Common myeloid progenitor, CD34-positive (primary cell): ENCODE results near the gene GRIP2.

Experiments used
- CTCF ChIA-PET: fragments of 350-600 bp; sonication (Branson Sonifier 250); formaldehyde crosslinking; loops from one replicate; lab custom pipeline; 2021; ENCODE audit warnings: antibody characterized with exemption; lab: Charles Lee
- POLR2A ChIA-PET: fragments of 350-600 bp; sonication (Branson Sonifier 250); formaldehyde crosslinking; loops from one replicate; lab custom pipeline; 2021; ENCODE audit warnings: antibody characterized with exemption; lab: Charles Lee
- DNase-seq, 3 donors: peaks; one replicate each; pipeline versions ENCODE4 v3.0.0 to v3.0.0-alpha.2; 2013
- H3K27ac ChIP-seq, 2 experiments: 1 replicate in 1 of 2; 2 replicates in 1 of 2; pipeline ENCODE4 v1.7.0; 2013; ENCODE audit warnings: inconsistent platforms in 2 of 2, low read length in 2 of 2, mild to moderate bottlenecking in 2 of 2, low read depth in 1 of 2, moderate library complexity in 1 of 2; ENCODE audit not compliant: severe bottlenecking in 2 of 2, insufficient read depth in 1 of 2, poor library complexity in 1 of 2
- H3K27me3 ChIP-seq, 5 experiments: replicated peaks in 2 of 5; 1 replicate in 3 of 5; 2 replicates in 2 of 5; pipeline versions ENCODE4 v1.6.1 to v1.7.0; 2013; ENCODE audit warnings: low read length in 4 of 5, mild to moderate bottlenecking in 2 of 5, moderate library complexity in 2 of 5, inconsistent platforms in 1 of 5; ENCODE audit not compliant: insufficient read depth in 5 of 5, control insufficient read depth in 4 of 5
- H3K36me3 ChIP-seq, 4 experiments: 1 replicate in 2 of 4; 2 replicates in 2 of 4; pipeline versions ENCODE4 v1.6.1 to v1.7.0; 2013; ENCODE audit warnings: low read length in 3 of 4, control low read depth in 1 of 4, mild to moderate bottlenecking in 1 of 4; ENCODE audit not compliant: control insufficient read depth in 4 of 4, insufficient read depth in 4 of 4
- H3K4me1 ChIP-seq, 4 experiments: 1 replicate in 3 of 4; 2 replicates in 1 of 4; pipeline versions ENCODE4 v1.6.1 to v1.7.1; 2013; ENCODE audit warnings: low read length in 3 of 4, mild to moderate bottlenecking in 3 of 4, control low read depth in 1 of 4, inconsistent platforms in 1 of 4, moderate library complexity in 1 of 4; ENCODE audit not compliant: control insufficient read depth in 4 of 4, insufficient read depth in 4 of 4; ENCODE audit errors: control extremely low read depth in 1 of 4
- H3K4me3 ChIP-seq, 7 experiments: 1 replicate in 4 of 7; 2 replicates in 3 of 7; pipeline versions ENCODE4 v1.5.1 to v1.7.0; 2013; ENCODE audit warnings: mild to moderate bottlenecking in 7 of 7, low read length in 6 of 7, moderate library complexity in 6 of 7, inconsistent platforms in 2 of 7, low read depth in 2 of 7, control low read depth in 1 of 7; ENCODE audit not compliant: insufficient read depth in 4 of 7, control insufficient read depth in 1 of 7; ENCODE audit errors: extremely low read depth in 1 of 7
- H3K9me3 ChIP-seq, 5 experiments: 1 replicate in 4 of 5; 2 replicates in 1 of 5; pipeline versions ENCODE4 v1.6.1 to v1.7.1; 2013; ENCODE audit warnings: low read length in 4 of 5, mild to moderate bottlenecking in 2 of 5, inconsistent platforms in 1 of 5, low read depth in 1 of 5, moderate library complexity in 1 of 5; ENCODE audit not compliant: control insufficient read depth in 4 of 5, insufficient read depth in 2 of 5; ENCODE audit errors: control extremely low read depth in 1 of 5
- WGBS: methylation state at CpG from one replicate; pipeline ENCODE4 v1.1.5; 2013; ENCODE audit not compliant: insufficient coverage; 5-methylcytosine and 5-hydroxymethylcytosine counted together

Gene GRIP2

DNA sequence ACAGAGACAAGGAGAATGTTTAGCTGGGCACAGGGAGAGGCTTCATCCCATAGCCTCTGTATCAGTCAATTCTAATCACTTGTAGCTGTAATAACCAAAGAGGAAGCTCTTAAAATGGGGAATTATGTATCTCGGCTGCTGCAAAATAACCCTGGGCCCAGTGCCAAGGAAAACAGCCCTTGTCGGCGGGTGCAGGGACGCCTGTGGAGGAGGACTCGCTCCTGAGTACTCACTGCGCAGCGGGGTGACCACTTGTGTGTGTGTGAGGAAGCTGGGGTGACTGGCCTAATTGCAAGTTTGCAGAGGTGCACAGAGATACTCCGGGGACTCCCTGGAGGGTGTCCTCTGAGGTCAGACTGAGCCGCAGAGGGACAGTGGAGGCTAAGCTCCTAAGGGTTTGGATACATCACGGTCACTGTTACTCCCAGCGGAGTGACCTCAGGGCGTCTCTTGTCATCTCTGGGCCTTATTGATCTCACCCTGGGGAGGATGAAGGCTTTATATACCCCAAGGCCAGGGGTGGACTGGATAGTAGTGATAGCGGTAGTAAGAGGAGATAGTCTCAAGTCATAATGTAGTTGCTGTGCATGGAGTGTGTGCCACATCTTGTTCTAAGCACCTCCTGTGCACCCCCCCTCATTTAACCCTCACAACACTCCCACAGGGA is 100.5 kb downstream of the GRIP2 start:
- peak; percentile 70 to 92 (median 90) for DNase-seq
- peaks cover 0 to 25% (median 6%) of the 10 kb centered on the region in 4 experiments for H3K36me3 ChIP-seq
- 9% methylated on average over 7 of the region's 13 CpGs for WGBS
- no peaks in the 10 kb centered on the region for H3K27me3 ChIP-seq
- POLR2A ChIA-PET, result interaction anchor here (0.9 to 1.0 kb wide), 2 partner anchors 17 to 37 kb away, joined by 3 to 5 read pairs; partner anchors contain the start of gene SLC6A6
- CTCF ChIA-PET, result interaction anchor here (0.7 to 5.0 kb wide), 16 partner anchors 9 to 178 kb away, joined by 3 to 39 read pairs (median 5); partner anchors contain the start of gene SLC6A6
- no peak overlapping the region for H3K27ac ChIP-seq
- no peaks in the 10 kb centered on the region for H3K9me3 ChIP-seq
- H3K4me1 ChIP-seq, result peaks cover 13 to 69% (median 56%) of the 10 kb centered on the region in 4 experiments
- H3K4me3 ChIP-seq, result peak overlapping the region in 4 of 7 experiments; percentile 19 to 61 (median 40)
